Parathyroid adenoma (tissue), 2 donors: ENCODE data around the gene LEMD3.

Experiments
- H2AFZ ChIP-seq: fragments of 300-600 bp; sonication (generic); one replicate; pipeline ENCODE4 v1.7.0; 2017; ENCODE audit warnings: antibody characterized with exemption, mild to moderate bottlenecking
- H3K27ac ChIP-seq: fragments of 300-600 bp; sonication (generic); one replicate; pipeline ENCODE4 v1.7.0; 2017
- H3K27me3 ChIP-seq: fragments of 300-600 bp; sonication (generic); one replicate; pipeline ENCODE4 v1.7.0; 2017; ENCODE audit warnings: low read length; ENCODE audit not compliant: control insufficient read depth, insufficient read depth
- H3K36me3 ChIP-seq: fragments of 300-600 bp; sonication (generic); one replicate; pipeline ENCODE4 v1.7.0; 2017; ENCODE audit warnings: low read length; ENCODE audit not compliant: control insufficient read depth, insufficient read depth
- H3K4me1 ChIP-seq: fragments of 300-600 bp; sonication (generic); one replicate; pipeline ENCODE4 v1.7.0; 2017; ENCODE audit warnings: control low read depth
- H3K4me2 ChIP-seq: fragments of 300-600 bp; sonication (generic); one replicate; pipeline ENCODE4 v1.7.0; 2017; ENCODE audit warnings: low read length
- H3K4me3 ChIP-seq: fragments of 300-600 bp; sonication (generic); one replicate; pipeline ENCODE4 v1.7.0; 2017; ENCODE audit warnings: low read depth, low read length
- H3K79me2 ChIP-seq: fragments of 300-600 bp; sonication (generic); one replicate; pipeline ENCODE4 v1.7.0; 2017; ENCODE audit warnings: control low read depth
- H3K9ac ChIP-seq: fragments of 300-600 bp; sonication (generic); one replicate; pipeline ENCODE4 v1.7.0; 2017; ENCODE audit warnings: mild to moderate bottlenecking
- H3K9me3 ChIP-seq: fragments of 300-600 bp; sonication (generic); one replicate; pipeline ENCODE4 v1.7.0; 2017; ENCODE audit warnings: low read length; ENCODE audit not compliant: control insufficient read depth
- TF ChIP-seq, protein P1 (sequence below): fragments of 300-600 bp; sonication (generic); IDR thresholded peaks from one replicate; pipeline ENCODE4 v1.7.0; 2017; ENCODE audit warnings: antibody characterized with exemption, mild to moderate bottlenecking
- donor health status: primary hyperparathyroidism.

The LEMD3 gene

DNA sequence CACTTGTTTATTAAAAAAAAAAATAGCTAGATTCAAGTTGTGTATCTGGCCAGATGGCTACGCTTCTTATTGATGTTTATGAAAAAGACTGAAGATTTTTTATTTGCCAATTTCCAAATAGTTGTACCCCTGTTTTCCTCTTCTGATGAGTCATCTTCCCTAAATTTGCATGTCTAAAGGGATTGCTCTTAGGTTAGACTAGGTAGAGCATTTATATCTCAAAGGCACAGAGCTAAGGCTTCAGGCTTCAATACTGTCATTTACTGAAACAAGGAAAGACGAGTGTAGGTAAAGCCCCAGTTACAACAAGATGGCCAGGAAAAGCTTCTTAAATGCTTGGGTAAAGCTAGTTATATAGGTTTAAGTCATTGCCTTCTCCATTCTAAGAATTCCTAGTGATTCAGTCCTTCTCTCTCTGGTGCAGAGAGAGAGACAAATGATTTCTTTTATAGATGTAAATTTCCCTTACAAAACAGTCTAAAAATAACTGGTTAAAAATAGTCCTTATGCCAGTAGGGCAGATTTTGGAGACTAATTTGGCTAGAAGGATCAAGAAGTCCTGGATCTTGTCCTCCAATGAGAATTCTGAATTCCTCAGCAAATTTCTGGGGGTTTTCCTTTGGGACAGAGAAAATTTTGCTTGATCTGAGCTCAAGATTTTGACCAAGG lies 26.1 kb downstream of the LEMD3 start:
- H3K36me3 ChIP-seq, result no peaks in the 10 kb centered on the region
- no peaks in the 10 kb centered on the region for H3K27me3 ChIP-seq
- peaks cover 10% of the 10 kb centered on the region for H3K79me2 ChIP-seq
- no peak overlapping the region for H3K4me3 ChIP-seq
- no peak overlapping the region for H2AFZ ChIP-seq
- H3K4me1 ChIP-seq, result no peaks in the 10 kb centered on the region
- H3K27ac ChIP-seq, result no peak overlapping the region
- H3K9me3 ChIP-seq, result no peaks in the 10 kb centered on the region
- TF ChIP-seq, protein P1, sequence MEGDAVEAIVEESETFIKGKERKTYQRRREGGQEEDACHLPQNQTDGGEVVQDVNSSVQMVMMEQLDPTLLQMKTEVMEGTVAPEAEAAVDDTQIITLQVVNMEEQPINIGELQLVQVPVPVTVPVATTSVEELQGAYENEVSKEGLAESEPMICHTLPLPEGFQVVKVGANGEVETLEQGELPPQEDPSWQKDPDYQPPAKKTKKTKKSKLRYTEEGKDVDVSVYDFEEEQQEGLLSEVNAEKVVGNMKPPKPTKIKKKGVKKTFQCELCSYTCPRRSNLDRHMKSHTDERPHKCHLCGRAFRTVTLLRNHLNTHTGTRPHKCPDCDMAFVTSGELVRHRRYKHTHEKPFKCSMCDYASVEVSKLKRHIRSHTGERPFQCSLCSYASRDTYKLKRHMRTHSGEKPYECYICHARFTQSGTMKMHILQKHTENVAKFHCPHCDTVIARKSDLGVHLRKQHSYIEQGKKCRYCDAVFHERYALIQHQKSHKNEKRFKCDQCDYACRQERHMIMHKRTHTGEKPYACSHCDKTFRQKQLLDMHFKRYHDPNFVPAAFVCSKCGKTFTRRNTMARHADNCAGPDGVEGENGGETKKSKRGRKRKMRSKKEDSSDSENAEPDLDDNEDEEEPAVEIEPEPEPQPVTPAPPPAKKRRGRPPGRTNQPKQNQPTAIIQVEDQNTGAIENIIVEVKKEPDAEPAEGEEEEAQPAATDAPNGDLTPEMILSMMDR, result no peak
- no peak overlapping the region for H3K4me2 ChIP-seq
- H3K9ac ChIP-seq, result no peak overlapping the region

DNA sequence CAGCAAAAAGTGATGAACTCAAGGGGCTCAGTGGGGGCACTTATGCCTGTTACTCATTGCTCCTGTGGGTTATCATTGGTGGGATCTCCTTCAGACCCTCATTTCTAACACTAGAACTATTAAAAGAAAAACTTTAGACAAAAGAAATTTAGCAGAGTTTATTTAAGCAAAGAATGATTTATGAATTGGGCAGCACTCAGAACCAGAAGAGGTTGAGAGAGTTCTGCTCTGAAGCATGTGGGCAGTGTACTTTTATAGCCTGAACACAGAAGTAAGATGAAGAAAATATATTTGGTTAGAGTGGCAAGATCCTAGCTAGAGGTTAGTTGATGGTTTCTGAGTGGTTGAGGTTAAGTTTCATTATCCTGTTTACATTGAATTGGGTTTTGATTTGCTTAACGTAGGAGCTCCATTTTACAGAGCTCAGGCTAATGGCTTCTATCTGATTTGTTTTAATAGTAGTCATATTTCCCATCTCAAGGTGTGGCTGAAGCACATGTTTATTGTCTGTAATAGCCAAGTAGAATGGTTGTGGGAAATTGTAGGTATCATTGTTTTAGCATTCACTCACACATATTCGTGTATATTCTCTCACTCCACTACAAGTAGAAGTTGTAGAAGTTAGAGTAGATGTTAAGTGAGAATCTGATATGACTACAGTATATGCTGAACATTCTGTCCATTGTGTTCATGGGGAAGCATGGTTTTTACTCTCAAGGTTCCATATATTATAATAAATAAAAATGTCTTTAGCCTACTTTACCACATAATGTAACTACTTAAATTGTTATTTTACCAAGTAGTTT lies 27.6 kb downstream of the LEMD3 start:
- H3K79me2 ChIP-seq, result peaks cover 13% of the 10 kb centered on the region

DNA sequence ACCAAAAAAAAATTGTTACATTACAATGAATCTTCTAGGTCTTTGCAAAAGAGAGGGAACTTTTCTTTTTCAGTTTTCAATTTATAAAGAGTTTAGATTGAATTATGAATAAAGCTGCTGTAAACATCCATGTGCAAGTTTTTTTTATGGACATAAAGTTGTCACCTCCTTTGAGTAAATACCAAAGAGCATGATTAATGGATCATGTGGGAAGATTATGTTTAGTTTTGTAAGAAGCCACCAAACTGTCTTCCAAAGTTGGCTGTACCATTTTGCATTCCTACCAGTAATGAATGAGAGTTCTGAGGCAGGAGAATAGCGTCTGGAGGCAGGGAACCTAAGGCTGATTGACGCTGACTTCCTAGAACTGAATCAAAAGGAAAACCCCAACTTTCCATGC lies 30.2 kb downstream of the LEMD3 start:
- Histone ChIP-seq H3K79me2 (peaks cover 13% of the 10 kb centered on the region), H3K36me3 (no peaks in the 10 kb centered on the region), H3K4me2 (no peak overlapping the region), H3K4me1 (no peaks in the 10 kb centered on the region), H3K4me3 (no peak overlapping the region), H3K27me3 (no peaks in the 10 kb centered on the region), H2AFZ (no peak overlapping the region), H3K9ac (no peak overlapping the region), H3K27ac (no peak overlapping the region), H3K9me3 (no peaks in the 10 kb centered on the region)
- TF ChIP-seq, protein P1, result no peak

More for the DNA sequence above, 27.6 kb downstream of the LEMD3 start:
- no peak overlapping the region for H3K4me3 ChIP-seq
- H3K9ac ChIP-seq, result no peak overlapping the region
- no peaks in the 10 kb centered on the region for H3K9me3 ChIP-seq
- no peaks in the 10 kb centered on the region for H3K4me1 ChIP-seq
- no peak overlapping the region for H2AFZ ChIP-seq
- no peak overlapping the region for H3K4me2 ChIP-seq
- H3K27ac ChIP-seq, result no peak overlapping the region
- no peaks in the 10 kb centered on the region for H3K36me3 ChIP-seq
- TF ChIP-seq, protein P1, result no peak
- H3K27me3 ChIP-seq, result no peaks in the 10 kb centered on the region

DNA sequence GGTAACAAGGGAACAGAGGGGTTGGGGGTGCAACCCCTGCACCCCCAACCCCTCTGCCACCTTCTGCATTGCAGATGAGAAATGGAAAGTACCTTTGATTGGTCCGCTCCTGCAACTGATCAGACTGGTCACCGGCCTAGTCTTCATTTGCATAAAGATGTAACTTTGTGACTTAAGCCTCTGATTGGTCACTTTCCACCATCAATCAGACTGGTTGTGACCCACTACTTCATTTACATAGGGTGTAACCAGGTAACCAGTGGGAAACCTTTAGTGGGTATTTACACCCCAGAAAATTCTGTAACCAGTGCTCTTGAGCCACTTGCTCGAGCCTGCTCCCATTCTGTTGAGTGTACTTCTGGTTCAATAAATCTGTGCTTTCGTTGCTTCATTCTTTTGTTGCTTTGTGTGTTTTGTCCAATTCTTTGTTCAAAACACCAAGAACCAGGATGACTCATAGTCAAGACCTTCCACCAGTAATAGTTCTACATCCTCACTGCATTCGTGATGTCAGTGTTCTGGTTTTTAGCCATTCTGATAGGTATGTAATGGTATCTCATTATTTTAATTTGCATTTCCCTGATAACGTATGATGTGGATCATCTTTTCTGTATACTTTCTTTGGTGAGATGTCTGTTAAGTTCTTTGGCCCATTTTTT lies 30.8 kb downstream of the LEMD3 start:
- H3K4me1 ChIP-seq, result no peaks in the 10 kb centered on the region
- no peak overlapping the region for H3K27ac ChIP-seq
- no peaks in the 10 kb centered on the region for H3K27me3 ChIP-seq
- no peaks in the 10 kb centered on the region for H3K9me3 ChIP-seq
- no peak overlapping the region for H3K4me3 ChIP-seq
- no peak overlapping the region for H2AFZ ChIP-seq
- H3K9ac ChIP-seq, result no peak overlapping the region
- H3K36me3 ChIP-seq, result no peaks in the 10 kb centered on the region
- TF ChIP-seq, protein P1, result no peak
- H3K4me2 ChIP-seq, result no peak overlapping the region
- H3K79me2 ChIP-seq, result peaks cover 13% of the 10 kb centered on the region
